NCI-H510A (cell line): ENCODE results near the gene HUNK.
"Not testable (repeated sequence)": the region's sequence is repeated elsewhere in the genome, so short reads cannot be mapped to it uniquely, and the experiment has no call there.

ENCODE experiments used
- DNase-seq: peaks from one replicate; lab custom pipeline; 2025; lab: John Stamatoyannopoulos, UW

The HUNK gene

DNA sequence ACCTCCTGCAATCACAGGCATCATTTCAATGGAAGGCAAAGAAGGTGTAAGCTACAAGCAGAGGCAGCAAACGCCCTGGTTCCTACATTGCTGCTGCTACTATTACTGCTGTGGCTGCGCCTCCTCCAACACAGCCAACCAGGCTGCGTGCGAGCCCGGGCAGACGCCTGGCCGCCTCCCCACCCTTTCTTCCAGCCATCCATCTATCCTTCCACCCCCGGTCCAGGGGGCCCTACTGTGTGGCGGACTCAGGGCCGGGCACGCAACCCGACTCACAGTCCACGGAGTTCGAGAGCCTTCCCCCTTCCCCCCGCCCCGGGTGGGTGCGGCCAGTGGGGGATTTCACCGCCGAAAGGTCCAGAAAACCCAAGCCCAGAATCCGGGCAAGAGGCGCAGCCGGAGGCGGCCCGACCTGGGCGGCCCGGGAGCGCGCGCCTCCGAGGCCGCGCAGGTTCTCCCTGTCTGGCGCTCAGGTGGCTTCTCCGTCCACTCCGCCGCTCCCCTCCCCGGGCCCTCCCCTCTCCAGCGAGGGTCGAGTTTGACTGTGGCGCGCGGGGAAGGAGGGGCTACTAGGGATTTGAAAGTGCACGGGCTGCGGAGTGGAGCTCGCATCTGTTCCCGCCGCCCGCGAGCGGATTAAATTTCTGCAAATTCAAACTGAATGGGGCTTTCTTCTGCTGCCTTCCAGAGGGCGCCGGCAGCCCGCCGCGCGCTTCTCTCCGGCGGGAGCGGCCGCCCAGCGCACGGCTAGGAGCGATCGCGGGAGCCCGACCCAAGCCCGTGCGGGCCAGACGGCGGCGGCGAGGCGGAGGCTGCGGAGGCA lies at the start of gene HUNK:
TSS of gene HUNK (plus strand) at position 569 of the 823 bp plus-strand sequence. CDS start 655 bp downstream, outside the sequence.
- peak; percentile 84 for DNase-seq

DNA sequence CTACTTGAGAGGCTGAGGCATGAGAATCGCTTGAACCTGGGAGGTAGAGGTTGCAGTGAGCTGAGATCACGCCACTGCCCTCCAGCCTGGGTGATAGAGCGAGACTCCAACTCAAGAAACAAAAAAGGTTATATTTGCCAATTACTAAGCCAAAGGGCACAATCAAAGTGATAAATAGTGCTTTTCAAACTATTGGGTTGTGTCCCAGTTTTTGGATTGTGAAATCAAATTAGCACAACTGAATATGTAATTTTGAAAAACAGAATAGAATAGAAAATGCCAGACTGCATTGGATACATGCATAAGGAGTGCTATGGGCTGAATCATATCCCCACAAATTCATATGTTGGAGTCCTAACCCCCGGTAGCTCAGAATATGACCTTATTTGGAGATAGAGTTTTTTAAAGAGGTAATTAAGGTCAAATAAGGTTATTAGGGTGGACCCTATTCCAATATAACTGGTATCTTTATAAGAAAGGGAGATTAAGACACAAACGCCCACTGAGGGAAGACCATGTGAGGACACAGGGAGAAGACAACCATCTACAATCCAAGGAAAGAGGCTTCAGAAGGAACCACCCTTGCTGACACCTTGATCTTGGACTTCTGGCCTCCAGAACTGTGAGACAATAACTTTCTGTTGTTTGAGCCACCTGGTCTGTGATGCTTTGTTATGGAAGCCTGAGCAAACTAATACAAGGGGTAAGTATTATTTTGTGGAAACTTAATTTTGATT lies 42.9 kb upstream of the HUNK start:
- DNase-seq: no peak

DNA sequence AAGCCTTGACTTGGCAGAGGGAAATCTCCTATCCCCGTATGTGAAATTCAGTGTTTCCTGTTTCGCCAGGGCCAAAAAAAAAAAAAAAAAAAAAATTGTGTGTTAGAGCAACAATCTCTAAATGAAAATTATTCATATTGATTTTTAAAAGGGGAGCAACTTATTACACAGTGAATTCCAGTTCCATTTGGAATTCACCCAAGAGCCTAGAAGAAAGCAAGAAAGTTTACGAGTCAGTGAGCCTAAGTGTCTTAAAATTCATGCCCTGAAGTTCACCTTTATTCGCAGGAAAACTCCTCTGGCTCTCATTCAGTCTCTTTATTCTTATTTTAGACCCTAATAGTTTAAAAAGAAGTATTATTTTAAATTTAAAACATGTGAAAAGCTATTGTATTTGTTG lies 42.1 kb upstream of the HUNK start:
- DNase-seq: no peak

DNA sequence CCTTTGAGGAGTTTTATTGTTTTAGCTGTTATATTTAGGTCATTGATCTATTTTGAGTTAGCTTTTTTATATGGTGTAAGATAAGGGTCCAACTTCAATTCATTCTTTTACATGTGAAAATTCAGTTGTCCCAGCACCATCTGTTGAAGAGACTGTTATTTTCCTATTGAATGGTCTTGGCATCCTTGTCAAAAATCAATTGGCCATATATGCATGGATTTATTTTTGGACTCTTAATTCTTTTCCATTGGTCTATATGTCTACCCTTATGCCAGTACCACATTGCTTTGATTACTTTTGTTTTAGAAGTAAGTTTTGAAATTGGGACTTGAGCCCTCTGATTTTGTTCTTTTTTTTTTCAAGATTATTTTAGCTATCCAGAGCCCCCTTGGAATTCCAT lies 35.8 kb upstream of the HUNK start:
- no peak for DNase-seq

DNA sequence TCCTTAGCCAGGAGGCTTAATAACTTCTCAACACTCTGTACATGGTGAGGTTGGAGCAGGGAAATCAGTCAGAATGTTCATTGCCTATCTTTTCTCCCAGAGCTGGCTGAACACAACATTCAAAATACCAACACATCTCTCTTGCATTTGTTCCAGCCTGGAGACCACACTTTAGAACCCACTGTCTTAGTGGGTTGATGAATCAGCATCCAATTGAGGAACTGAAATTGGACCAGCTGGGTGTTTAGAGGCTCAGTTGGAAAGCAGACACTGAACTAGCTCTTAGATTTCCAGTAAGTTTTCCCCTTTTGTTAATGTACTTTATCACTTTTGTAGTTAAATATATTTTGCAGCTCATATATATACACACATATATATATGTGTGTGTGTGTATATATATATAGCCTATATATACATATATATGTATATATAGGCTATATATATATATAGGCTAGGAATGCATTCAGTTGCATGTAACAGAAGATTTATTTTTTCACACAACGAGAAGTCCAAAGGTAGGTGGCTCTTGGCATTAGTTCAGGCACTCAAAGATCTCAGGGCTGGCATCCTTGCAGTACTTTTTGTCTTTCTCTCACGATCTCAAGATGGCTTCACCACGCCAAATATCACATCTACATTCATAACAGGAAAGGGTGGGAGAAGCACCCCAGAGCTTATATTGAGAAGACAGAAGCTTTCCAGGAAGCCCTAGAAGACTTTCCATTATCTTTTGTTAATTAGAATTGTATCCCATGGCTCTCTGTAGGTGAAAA lies 35.0 kb upstream of the HUNK start:
- no peak for DNase-seq

DNA sequence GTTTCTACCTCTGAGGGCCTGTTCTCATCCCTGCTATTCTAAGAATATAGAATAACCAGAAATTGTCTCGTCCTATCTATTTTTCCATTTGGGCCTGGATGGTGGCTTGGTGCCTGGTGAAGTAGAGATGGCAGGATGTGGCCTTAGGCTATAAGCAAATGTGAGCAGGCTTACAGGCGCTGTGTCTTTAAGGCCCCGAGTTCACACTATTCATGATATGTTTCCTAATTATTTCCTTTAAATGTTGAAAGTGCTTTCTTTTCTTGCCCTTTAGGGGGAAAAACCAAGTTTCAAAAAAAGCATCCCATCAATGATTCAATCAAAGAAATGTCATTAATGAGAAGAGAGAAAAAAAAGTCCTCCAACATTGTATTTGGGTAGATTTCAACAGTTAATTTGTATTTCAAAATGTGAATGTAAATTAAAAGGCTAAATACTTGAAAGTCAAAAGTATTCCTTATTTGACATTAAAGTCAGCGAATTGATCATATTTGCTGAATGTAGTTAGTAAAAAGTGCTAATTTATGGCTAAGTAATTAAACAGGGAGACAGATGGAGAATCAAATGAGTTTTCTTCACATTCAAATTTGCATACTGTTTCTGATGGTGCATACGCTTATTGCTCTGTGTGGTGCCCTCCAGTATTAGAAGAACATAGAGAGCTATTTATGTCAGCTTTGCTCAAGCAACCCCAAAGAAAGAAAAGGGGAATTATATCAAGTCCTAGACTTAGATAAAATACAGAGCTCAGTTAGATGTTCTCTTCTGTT lies 34.0 kb upstream of the HUNK start:
- no peak for DNase-seq

DNA sequence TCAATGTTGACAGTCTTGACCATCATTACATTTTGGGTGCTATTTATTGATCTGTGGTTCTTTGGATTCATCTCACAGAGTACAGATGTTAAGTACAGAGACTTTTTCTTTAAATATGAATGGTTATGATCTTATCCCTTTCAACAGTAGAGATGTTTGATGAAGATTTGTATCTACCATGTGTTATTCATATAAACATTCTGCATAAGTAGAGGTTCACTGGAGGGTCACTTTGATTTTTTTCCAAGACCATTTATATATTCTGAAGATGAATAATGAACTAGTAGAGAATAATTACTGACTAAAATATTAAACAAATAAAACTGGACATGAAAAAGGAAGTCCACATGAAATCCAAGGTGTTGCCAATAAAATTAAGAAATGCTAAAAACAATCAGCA lies 28.6 kb upstream of the HUNK start:
- DNase-seq: no peak

DNA sequence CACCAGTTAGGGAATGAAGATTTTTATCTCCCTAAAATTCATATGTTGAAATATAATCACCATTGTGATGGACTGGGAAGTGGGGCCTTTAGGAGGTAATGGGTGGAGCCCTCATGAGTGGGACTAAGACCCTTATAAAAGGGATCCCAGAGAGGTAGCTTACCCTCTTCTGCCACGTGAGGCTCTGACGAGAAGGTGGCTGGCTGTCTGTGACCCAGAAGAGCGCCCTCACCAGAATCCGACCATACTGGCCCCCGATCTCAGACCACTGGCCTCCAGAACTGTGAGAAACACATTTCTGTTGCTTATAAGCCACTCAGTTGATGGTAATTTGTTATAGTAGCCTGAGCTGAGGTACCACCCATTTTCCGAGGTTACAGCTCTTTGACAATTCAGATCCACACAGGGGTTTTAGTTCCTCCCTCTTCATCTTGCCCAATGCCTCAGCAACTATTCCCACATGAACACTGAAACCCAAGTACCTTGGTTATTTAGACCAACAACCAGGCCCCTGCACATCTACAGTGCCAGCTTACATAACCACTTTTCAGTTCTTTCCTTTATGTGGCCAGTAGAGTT lies 27.6 kb upstream of the HUNK start:
- no peak for DNase-seq

DNA sequence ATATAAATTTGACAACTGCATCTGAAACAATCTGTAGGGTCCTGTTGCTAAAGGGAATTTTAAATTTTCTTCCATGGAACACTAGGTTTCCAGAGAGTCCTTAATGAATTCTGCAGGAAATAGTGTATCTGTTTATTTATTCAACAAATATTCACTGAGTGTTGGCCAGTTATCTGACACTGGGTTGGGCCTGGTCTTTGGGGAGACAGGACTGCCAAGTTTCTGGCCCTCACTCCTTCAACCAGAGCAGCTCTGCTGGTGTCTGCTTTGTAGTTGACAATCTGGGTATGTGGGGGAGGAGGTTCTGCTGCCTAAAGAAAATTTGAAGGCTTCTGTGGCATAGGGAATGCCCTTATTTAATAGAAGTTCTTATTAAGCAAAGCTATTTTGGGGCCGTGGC lies 26.1 kb upstream of the HUNK start:
- DNase-seq: no peak

DNA sequence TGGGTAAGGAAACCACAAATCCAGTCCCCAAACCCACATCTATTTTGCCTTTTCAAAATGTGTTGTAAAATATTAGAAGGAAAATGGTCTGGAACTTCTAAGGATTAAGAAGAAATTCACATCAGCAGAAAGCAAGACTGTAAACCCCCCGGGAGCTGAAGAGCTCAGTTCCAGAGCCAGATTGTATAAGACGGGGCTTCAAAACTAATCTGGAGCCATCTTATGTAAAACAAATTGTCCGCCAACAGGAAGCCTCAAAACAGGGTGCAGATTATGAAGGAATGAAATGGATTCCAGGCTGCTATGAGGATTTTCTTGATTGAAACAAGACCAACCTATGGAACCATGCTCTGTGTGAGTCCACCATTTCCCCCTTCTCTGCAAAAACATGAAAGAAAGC lies 25.1 kb upstream of the HUNK start:
- no peak for DNase-seq

DNA sequence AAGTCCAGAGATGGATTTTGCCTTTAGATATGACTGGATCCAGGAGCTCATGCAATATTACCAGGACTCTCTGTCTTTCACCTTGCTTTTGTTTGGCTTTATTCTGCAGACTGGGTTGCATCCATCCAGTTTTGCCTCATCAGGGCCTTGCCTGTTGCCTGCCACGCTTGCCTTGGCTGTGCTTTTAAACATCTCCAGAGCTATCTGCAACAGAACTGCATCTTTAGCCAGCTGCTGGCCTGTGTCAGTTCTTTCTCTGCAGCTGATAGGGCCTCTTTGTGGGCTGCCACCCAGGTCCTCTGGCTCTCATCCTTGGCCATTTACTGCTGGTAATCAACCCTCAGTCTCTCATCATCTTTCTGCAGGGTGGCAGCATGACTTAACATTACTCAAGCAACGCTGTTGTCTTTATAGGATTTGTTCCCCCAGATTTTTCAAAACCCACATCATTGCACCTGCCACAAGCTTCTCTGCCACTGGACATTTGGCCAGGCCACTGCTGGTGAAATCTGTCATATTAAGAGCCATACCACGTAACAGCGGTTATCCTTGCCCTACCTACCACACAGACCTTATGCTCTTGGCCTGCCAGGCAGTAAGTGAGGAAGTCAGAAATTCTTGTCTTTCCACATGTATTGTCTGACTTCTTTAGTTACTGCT lies 24.4 kb upstream of the HUNK start:
- DNase-seq: no peak

DNA sequence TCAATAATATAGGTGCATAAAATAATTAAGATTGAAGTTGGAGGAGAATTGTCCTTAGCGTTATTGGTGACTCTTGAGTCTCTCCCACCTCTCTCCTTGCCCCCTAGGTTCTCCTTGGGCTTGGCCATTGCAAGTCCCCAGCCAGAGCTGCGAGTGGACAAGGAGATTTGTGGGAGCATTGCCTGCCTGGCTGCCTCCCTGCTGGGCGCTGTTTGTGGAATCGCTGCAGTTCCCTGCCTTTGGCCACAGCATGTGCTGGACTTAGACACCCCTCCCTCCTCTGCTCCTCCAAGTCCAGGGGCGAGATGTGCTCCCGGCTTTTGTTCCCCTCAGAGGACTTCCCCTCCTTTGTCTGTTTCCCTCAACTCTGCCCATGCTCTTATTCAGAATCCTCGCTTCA lies 21.9 kb upstream of the HUNK start:
- no peak for DNase-seq

DNA sequence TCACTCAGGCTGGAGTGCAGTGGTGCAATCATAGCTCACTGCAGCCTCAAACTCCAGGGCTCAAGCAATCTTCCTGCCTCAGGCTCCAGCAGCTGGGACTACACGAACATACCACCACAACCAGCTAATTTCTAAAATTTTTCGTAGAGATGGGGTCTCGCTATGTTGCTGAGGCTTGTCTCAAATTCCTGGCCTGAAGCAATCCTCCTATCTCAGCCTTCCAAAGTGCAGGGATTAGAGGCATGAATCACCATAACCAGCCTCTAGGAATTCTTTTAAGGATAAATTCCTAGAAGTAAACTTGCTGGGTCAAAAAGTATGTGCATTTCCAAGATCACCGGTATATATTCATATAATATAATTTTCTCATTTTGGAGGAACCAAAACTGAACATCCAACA lies 17.6 kb upstream of the HUNK start:
- no peak for DNase-seq

DNA sequence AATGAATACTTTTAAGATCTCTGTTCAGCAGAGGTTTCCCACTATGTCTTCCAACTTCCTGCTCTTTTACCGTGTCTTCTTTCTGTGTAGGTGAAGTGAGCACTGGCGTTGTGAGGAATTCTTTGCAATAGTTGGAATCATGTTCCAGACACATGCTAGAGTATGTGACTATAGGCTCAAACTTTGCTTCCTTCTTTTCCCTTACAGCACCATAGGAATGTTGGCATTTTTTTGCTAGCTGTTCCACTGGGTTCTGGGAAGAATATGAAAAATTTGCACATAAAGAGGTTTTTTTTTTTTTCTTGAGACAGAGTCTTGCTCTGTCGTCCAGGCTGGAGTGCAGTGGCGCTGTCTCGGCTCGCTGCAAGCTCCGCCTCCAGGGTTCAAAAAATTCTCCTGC lies 15.7 kb upstream of the HUNK start:
- DNase-seq: no peak

DNA sequence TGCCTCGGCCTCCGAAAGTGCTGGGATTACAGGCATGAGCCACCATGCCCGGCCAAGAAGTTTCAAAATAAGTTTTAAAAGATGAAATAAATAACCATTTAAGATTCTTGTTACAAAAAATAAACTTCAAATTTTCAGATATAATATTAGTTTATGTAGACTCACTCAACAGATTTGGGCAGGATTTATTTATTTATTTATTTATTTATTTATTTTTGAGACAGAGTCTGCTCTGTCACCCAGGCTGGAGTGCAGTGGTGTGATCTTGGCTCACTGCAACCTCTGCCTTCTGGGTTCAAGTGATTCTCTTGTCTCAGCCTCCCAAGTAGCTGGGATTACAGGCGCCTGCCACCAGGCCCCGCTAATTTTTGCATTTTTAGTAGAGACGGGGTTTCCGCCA lies 15.2 kb upstream of the HUNK start:
- not testable (repeated sequence) for DNase-seq

DNA sequence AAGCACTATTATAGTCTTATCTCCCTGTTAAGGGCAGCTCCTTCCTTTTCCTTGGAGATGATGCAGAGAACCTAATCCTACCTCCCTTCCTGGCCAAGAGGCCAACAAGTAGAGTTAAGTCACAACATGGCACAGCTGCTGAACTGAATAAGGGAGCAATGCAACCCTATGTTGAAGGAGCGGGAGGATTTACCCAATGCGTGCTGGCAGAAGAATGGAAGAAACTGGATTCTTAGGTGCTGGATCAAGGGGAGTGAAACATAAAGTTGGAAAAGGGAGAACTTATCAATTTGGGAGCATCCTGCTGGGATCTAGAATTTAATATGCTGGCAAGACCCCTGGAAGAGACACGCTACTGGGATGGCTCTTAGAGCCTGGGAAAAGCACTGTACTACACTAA lies 12.0 kb upstream of the HUNK start:
- no peak for DNase-seq

DNA sequence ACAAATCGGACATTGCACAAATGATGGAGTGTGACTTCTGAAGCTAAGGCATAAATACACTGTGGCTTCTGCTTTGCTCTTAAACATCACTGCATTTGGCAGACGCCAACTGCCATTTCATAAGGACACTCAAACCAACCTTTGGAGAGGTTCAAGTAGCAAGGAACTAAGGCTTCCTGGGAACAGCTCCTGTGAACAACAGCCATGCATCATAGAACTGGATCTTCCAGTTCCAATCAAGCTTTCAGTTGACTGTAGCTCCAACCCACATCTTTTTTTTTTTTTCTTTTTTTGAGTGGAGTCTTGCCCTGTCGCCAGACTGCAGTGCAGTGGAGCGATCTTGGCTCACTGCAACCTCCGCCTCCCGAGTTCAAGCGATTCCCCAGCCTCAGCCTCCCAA lies 10.7 kb upstream of the HUNK start:
- DNase-seq: peak; percentile 74

DNA sequence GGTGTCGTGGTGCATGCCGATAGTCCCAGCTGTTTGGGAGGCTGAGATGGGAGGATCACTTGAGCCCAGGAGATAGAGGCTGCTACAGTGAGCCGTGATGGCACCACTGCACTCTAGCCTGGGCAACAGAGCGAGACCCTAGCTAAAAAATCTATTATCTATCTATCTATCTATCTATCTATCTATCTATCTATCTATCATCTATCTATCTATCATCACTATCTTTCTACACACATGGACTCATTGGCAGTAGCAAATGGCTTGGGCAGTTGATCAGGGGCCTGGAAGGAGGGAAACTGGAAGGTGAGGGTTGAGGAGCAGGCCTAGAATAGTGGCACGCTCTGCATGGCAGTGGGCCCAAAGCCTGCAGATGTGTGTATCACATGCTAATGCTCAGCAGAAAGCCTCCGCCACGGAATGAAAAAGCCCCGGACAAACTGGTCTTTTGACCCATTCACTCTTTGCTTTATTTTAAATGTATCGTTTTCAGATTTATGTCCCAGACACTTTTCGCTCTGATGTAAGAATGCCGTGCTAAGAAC lies 7.3 kb upstream of the HUNK start:
- no peak for DNase-seq

DNA sequence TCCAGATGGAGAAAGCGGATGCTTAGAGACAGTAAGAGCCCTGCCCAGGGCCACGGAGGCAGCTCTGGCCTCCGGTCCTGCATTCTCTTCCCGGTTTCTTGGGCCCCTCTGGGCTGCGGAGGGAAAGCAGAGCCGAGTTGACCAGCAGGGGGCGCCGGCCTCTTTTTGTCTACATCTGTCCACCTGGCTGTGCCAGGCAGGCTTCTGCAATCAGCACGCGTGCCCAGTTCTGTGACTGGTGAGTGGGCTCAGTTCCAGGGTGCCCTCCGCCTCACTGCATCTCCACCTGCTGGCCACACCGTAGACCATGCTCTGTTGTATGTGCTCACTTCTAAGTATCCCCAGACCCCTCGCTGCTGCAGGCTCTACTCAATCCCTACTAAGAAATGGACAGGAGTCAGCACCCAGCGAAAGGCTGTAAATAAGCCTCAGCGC lies 6.7 kb upstream of the HUNK start:
- DNase-seq: peak; percentile 89

DNA sequence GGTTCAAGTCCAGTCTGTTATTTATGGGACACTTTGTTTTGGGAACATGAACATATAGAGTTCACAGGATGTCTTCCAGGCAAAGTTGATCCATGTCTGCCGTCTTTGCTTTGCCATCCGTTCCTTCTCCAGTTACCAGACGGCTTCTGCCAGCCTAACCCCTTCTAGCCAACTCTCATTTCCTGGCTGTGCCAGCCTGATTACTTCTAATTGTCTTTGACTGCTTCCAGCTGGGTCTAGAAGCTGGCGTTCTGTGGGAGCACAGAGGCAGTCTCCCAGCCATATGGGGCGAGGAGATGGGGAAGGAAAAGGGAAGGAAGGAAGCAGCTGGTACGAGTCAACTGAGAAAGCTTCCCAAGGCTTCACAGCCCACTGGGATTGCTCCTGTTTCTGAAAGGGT lies 3.1 kb upstream of the HUNK start:
- no peak for DNase-seq
